BE2C (cell line): Measurements from ENCODE around the gene THADA.
A peak's percentile ranks its signal among the peaks of the same experiment; 100 is the strongest.

Experiments
- DNase-seq: peaks from one replicate; pipeline ENCODE4 v3.0.0-alpha.2; 2020
- H3K27me3 ChIP-seq: fragments of 250-450 bp; sonication (Bioruptor Pico); 2 replicates; pipeline ENCODE4 v1.5.1; 2020; ENCODE audit warnings: mild to moderate bottlenecking
- H3K36me3 ChIP-seq: fragments of 250-450 bp; sonication (Bioruptor Pico); 2 replicates; pipeline ENCODE4 v1.5.1; 2020; ENCODE audit warnings: mild to moderate bottlenecking
- H3K4me1 ChIP-seq: fragments of 250-450 bp; sonication (Bioruptor Pico); 2 replicates; pipeline ENCODE4 v1.5.1; 2020
- H3K4me3 ChIP-seq: 2 replicates; pipeline ENCODE4 v1.5.1; 2011; ENCODE audit warnings: low read depth, low read length
- H3K9me3 ChIP-seq: fragments of 250-450 bp; sonication (Bioruptor Pico); 2 replicates; pipeline ENCODE4 v1.5.1; 2020
- TF ChIP-seq, protein P1 (sequence below): IDR thresholded peaks from 2 replicates; pipeline ENCODE4 v1.5.1; 2012; ENCODE audit warnings: mild to moderate bottlenecking, low read depth, low read length

Gene THADA

DNA sequence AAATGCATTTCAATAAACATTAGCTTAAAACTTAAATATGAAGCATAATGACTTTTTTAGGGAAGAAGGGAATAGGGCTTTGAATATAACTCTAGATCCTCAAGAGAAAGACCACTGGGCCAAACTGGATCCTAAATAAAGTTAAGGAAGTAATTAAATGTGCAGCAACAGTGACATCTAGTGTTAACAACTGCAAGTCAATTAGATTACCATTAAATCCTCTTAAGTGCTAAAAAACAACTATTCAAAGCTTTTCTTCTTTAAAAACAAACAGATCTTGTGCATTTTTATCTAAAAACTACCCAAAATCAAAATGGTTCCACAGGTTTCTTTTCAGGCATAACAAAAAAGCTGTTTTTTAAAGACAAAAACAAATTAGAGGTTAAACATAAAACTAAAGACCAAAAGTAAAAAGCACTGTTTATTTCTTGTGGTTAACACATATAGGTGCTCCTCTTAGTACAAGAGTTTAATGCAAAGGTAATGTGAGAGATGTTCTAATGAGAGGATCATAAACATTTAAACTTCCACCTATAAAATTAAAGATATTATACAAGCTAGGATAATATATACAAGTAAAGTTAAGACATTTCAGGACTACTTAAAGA lies 111.4 kb downstream of the THADA start:
- peaks cover 20% of the 10 kb centered on the region for H3K4me1 ChIP-seq
- H3K36me3 ChIP-seq = peaks cover 3% of the 10 kb centered on the region
- peak; percentile 14 for DNase-seq
- H3K27me3 ChIP-seq = no peaks in the 10 kb centered on the region
- no peak overlapping the region for H3K4me3 ChIP-seq
- H3K9me3 ChIP-seq = no peaks in the 10 kb centered on the region
- TF ChIP-seq, protein P1, sequence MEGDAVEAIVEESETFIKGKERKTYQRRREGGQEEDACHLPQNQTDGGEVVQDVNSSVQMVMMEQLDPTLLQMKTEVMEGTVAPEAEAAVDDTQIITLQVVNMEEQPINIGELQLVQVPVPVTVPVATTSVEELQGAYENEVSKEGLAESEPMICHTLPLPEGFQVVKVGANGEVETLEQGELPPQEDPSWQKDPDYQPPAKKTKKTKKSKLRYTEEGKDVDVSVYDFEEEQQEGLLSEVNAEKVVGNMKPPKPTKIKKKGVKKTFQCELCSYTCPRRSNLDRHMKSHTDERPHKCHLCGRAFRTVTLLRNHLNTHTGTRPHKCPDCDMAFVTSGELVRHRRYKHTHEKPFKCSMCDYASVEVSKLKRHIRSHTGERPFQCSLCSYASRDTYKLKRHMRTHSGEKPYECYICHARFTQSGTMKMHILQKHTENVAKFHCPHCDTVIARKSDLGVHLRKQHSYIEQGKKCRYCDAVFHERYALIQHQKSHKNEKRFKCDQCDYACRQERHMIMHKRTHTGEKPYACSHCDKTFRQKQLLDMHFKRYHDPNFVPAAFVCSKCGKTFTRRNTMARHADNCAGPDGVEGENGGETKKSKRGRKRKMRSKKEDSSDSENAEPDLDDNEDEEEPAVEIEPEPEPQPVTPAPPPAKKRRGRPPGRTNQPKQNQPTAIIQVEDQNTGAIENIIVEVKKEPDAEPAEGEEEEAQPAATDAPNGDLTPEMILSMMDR = peak; percentile 49

DNA sequence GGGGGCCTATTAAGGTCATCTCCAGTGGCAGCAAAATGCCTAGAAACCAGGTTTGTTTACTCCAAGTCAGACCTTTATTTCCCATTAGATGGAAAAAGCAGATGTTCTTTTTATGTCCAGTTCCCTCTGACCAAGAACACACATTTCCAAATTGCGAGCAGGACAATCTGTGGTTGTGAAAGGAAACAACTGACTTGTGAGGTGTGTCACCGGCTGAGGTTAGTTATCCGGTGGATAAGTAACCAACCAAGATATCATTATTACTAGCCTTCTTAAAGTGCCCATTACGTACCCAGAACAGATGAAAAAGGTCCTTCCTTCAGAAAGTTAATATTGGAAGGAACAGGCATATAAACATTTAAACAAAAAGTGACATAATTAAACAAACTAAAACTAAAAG lies 112.9 kb downstream of the THADA start:
- Histone ChIP-seq H3K4me1 (peaks cover 20% of the 10 kb centered on the region), H3K4me3 (no peak overlapping the region), H3K27me3 (no peaks in the 10 kb centered on the region), H3K36me3 (no peaks in the 10 kb centered on the region; the same call in none of the 2 replicates), H3K9me3 (no peaks in the 10 kb centered on the region)
- TF ChIP-seq, protein P1 = no peak
- no peak for DNase-seq

DNA sequence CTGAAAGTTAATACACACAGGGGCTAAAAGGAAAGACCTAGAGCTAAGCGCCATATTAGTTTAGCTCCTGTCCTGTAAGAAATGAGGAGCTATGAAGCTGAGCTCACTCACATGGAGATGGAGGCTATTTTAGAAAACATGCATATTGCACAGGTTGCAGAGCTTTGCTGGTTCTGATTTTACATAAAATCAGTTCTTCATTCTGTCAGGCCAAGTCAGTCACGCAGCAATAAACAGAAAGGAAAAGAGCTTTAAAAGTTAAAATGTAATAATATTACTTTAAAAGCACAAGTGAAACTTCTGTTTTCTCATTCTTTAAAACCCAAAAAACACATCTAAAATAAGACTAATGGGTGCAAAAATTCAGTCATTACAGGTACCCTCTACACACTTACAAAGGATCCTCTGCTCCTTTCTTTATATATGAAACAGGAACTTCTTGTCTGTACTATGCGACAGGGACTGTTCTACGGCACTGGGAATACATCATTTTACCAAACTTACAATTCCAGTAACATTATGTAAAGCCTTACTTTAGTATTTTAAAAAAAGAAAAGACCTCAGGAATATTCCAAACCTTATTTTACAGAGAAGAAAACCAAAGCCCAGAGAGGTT lies 113.8 kb downstream of the THADA start:
- no peak overlapping the region for H3K4me3 ChIP-seq
- TF ChIP-seq, protein P1 = no peak
- no peak for DNase-seq
- H3K4me1 ChIP-seq = peaks cover 17% of the 10 kb centered on the region
- no peaks in the 10 kb centered on the region for H3K27me3 ChIP-seq
- H3K9me3 ChIP-seq = no peaks in the 10 kb centered on the region
- no peaks in the 10 kb centered on the region; the same call in 1 of the 2 replicates for H3K36me3 ChIP-seq

DNA sequence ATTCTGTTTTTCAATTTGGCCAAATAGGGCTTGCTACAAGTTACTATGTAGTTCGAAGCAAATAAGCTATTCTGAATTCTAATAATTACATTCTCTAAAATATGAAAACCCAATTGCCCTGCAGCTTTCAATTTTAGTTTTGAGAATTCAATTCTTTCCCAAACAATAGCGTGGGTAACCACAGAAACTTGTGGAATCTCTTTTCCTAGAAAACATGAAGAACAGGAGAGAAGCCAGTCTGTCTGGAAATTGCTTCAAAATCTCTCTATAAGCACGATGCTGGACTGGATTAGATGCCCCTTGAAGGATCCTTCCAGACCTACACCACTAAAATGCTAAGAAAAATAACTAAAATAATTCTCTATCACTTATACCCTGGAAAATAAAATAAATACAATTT lies 115.0 kb downstream of the THADA start:
- Histone ChIP-seq H3K27me3 (no peaks in the 10 kb centered on the region), H3K9me3 (no peaks in the 10 kb centered on the region), H3K4me1 (peaks cover 8% of the 10 kb centered on the region), H3K36me3 (no peaks in the 10 kb centered on the region; the same call in 1 of the 2 replicates), H3K4me3 (no peak overlapping the region)
- TF ChIP-seq, protein P1 = no peak
- no peak for DNase-seq

DNA sequence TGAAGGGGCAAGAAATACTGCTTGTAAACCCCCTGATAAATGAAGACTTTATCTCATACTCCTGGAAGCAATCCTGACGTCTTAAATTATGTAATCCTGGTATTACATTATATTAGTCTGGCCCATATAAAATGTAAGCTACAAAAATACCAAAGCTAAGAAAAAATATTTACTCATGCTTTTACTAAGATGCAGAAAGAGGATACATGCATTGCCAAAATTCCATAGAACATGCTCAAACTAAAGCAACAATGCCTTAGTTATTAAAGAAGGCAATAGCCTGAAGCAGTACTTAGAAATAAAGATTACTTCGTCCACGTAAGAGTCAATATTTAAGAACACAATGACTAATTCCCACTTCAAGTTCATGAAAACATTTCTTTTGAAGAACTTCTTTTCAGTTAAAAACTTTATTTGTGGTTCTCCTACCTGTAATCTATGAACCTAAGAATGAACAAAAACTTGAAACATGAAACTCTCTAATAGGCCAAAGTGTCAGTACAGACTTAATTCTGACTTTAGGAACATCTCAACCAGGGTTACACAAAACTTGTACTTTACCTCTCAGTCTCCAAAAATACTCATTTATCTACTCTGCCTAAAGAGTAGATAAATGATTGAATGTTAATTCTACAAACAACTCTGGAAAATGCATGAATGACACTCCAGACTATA lies 117.3 kb downstream of the THADA start:
- no peaks in the 10 kb centered on the region for H3K9me3 ChIP-seq
- no peak for DNase-seq
- H3K4me3 ChIP-seq = no peak overlapping the region
- H3K4me1 ChIP-seq = no peaks in the 10 kb centered on the region; the same call in 1 of the 2 replicates
- H3K27me3 ChIP-seq = no peaks in the 10 kb centered on the region
- TF ChIP-seq, protein P1 = no peak
- H3K36me3 ChIP-seq = no peaks in the 10 kb centered on the region; the same call in 1 of the 2 replicates

DNA sequence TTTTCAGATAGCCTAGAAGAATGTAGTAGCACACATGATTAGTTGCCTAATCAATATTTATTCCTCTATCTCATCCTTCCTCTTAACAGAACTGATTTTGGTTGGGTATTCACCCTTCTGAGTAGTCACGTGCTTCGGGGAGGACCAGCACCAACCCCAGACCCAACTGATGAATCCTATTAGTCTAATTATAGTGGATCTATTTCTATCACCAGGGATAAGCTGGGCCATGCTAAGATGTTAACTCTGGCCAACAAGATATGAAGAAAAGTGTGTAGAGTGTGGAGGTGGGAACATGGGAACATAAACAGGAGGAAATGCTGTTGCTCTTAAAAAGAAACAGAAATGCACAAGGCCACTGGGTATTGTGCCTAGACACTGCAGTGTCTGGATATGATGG lies 119.9 kb downstream of the THADA start:
- Histone ChIP-seq H3K4me3 (no peak overlapping the region), H3K4me1 (no peaks in the 10 kb centered on the region), H3K27me3 (no peaks in the 10 kb centered on the region), H3K36me3 (no peaks in the 10 kb centered on the region; the same call in 1 of the 2 replicates), H3K9me3 (no peaks in the 10 kb centered on the region)
- DNase-seq = no peak
- TF ChIP-seq, protein P1 = no peak
